Measurements from ENCODE around the gene STRIT1.

STRIT1 gene

GRCh38 chr3:155244216-155244615, 49.3 kb downstream of the STRIT1 start:
- ChIA-PET POLR2A (no interaction called here), CTCF (no interaction called here)
- TF ChIP-seq ARNT (IDR thresholded peaks at IDR 0.05) (no peak), PKNOX1 (IDR thresholded peaks at IDR 0.05) (no peak)
- DNase-seq (ENCODE audit: extremely low spot score), result no peak

GRCh38 chr3:155243512-155243921, 50.0 kb downstream of the STRIT1 start:
- DNase-seq (ENCODE audit: extremely low spot score), result no peak
- TF ChIP-seq ARNT (IDR thresholded peaks at IDR 0.05), result no peak
- no peak for TF ChIP-seq BHLHE40 (IDR thresholded peaks at IDR 0.05; ENCODE audit: borderline replicate concordance)
- TF ChIP-seq FOXA1 (IDR thresholded peaks at IDR 0.05), result no peak
- no peak for TF ChIP-seq CTBP1 (IDR thresholded peaks at IDR 0.05; ENCODE audit: borderline replicate concordance)
- TF ChIP-seq SP1 (IDR thresholded peaks at IDR 0.05), result no peak
- no peak for TF ChIP-seq HDGF (IDR thresholded peaks at IDR 0.05; ENCODE audit: borderline replicate concordance)
- no peak for TF ChIP-seq PKNOX1 (IDR thresholded peaks at IDR 0.05)
- TF ChIP-seq TARDBP (IDR thresholded peaks at IDR 0.05), result no peak
- ChIA-PET POLR2A (no interaction called here), CTCF (no interaction called here)

GRCh38 chr3:155242342-155242741, 51.1 kb downstream of the STRIT1 start:
- TF ChIP-seq ELF4 (IDR thresholded peaks at IDR 0.05) (no peak), LEF1 (IDR thresholded peaks at IDR 0.05; ENCODE audit: borderline replicate concordance) (no peak), L3MBTL2 (conservative IDR thresholded peaks at IDR 0.05) (no peak), HDGF (IDR thresholded peaks at IDR 0.05; ENCODE audit: borderline replicate concordance) (no peak), PKNOX1 (IDR thresholded peaks at IDR 0.05) (no peak), CTBP1 (IDR thresholded peaks at IDR 0.05; ENCODE audit: borderline replicate concordance) (no peak), SP1 (IDR thresholded peaks at IDR 0.05) (no peak), SUZ12 (IDR thresholded peaks at IDR 0.05) (no peak), NFRKB (IDR thresholded peaks at IDR 0.05) (no peak), FOXM1 (IDR thresholded peaks at IDR 0.05; ENCODE audit: borderline replicate concordance) (no peak), ZNF384 (IDR thresholded peaks at IDR 0.05) (no peak)
- CTCF ChIA-PET, result no interaction called here

GRCh38 chr3:155241579-155241978, 51.9 kb downstream of the STRIT1 start:
- ChIA-PET POLR2A (no interaction called here), CTCF (no interaction called here)
- no peak for TF ChIP-seq FOXA1 (IDR thresholded peaks at IDR 0.05)
- DNase-seq (ENCODE audit: extremely low spot score), result no peak

More at GRCh38 chr3:155242342-155242741, 51.1 kb downstream of the STRIT1 start:
- no peak for DNase-seq (ENCODE audit: extremely low spot score)
- POLR2A ChIA-PET, result no interaction called here

Data from HEK293T (cell line).